SK-N-SH (cell line): ENCODE measurements around the gene PDXDC1. TPM values are rescaled to one million over a fixed set of nuclear protein-coding genes. Genes with fewer than 3 reads are reported as not detected.

Source experiments
- CTCF ChIA-PET: fragments of 300-600, 350-600 bp; formaldehyde crosslinking; extraction: SDS; loops from one replicate; lab custom pipeline; 2021; lab: Yijun Ruan, JAX
- POLR2A ChIA-PET: fragments of 350-600 bp; sonication (Branson Sonifier 250); formaldehyde crosslinking; extraction: SDS; loops from one replicate; lab custom pipeline; 2020; ENCODE audit warnings: antibody characterized with exemption, inconsistent platforms; lab: Yijun Ruan, JAX
- DNase-seq: peaks from one replicate; pipeline ENCODE4 v3.0.0; 2012
- H2AFZ ChIP-seq: fragments of 200-600 bp; sonication (generic); 2 replicates; pipeline ENCODE4 v1.8.1; 2016; ENCODE audit warnings: antibody characterized with exemption, mild to moderate bottlenecking, low read depth
- H3F3A ChIP-seq: fragments of 200-600 bp; sonication (generic); replicated peaks from 2 replicates; pipeline ENCODE3; 2016; ENCODE audit warnings: antibody characterized with exemption, mild to moderate bottlenecking; ENCODE audit not compliant: insufficient read depth
- H3K27ac ChIP-seq, 2 experiments: fragments of 200-500 bp in 1 of 2; fragments of 200-600 bp in 1 of 2; sonication (Bioruptor generic) in 1 of 2; sonication (generic), shearing (Covaris generic) in 1 of 2; 2 replicates each; pipeline versions ENCODE4 v1.5.1 to v1.6.1; 2014 to 2016; ENCODE audit warnings: low read depth in 2 of 2, inconsistent platforms in 1 of 2, low read length in 1 of 2, mild to moderate bottlenecking in 1 of 2, mixed read lengths in 1 of 2
- H3K27me3 ChIP-seq: fragments of 200-600 bp; sonication (generic), shearing (Covaris generic); 2 replicates; pipeline ENCODE4 v1.6.1; 2016; ENCODE audit warnings: mixed run types; ENCODE audit not compliant: insufficient read depth
- H3K36me3 ChIP-seq, 2 experiments: fragments of 200-500 bp in 1 of 2; fragments of 200-600 bp in 1 of 2; sonication (Bioruptor generic) in 1 of 2; sonication (generic) in 1 of 2; replicated peaks in 1 of 2; 2 replicates each; pipeline versions ENCODE3 to v1.5.1; 2014 to 2016; ENCODE audit warnings: low read length in 1 of 2, mild to moderate bottlenecking in 1 of 2; ENCODE audit not compliant: insufficient read depth in 2 of 2, control insufficient read depth in 1 of 2
- H3K4me1 ChIP-seq, 2 experiments: fragments of 200-500 bp in 1 of 2; fragments of 200-600 bp in 1 of 2; sonication (Bioruptor generic) in 1 of 2; sonication (generic), shearing (Covaris generic) in 1 of 2; 2 replicates each; pipeline versions ENCODE4 v1.5.1 to v1.6.1; 2014 to 2016; ENCODE audit warnings: low read depth in 1 of 2, low read length in 1 of 2, mixed run types in 1 of 2; ENCODE audit not compliant: insufficient read depth in 2 of 2, control insufficient read depth in 1 of 2
- H3K4me2 ChIP-seq: fragments of 200-600 bp; sonication (generic), shearing (Covaris generic); 2 replicates; pipeline ENCODE4 v1.6.1; 2017; ENCODE audit warnings: mixed run types
- H3K4me3 ChIP-seq, 2 experiments: fragments of 200-500 bp in 1 of 2; fragments of 200-600 bp in 1 of 2; sonication (Bioruptor generic) in 1 of 2; sonication (generic), shearing (Covaris generic) in 1 of 2; 2 replicates each; pipeline versions ENCODE4 v1.5.1 to v1.8.1; 2014 to 2016; ENCODE audit warnings: low read depth in 2 of 2, inconsistent platforms in 1 of 2, low read length in 1 of 2, mild to moderate bottlenecking in 1 of 2, mixed read lengths in 1 of 2, moderate library complexity in 1 of 2
- H3K79me2 ChIP-seq: fragments of 200-600 bp; sonication (generic); 2 replicates; pipeline ENCODE4 v1.8.1; 2017; ENCODE audit warnings: mild to moderate bottlenecking; ENCODE audit not compliant: insufficient read depth
- H3K9ac ChIP-seq: fragments of 200-600 bp; sonication (generic); 2 replicates; pipeline ENCODE4 v1.6.1; 2017; ENCODE audit warnings: mixed run types
- H3K9me2 ChIP-seq: fragments of 200-600 bp; sonication (generic); 2 replicates; pipeline ENCODE4 v1.6.1; 2017; ENCODE audit warnings: mixed run types
- H3K9me3 ChIP-seq: fragments of 200-600 bp; sonication (generic); 2 replicates; pipeline ENCODE4 v1.6.1; 2017; ENCODE audit warnings: mixed run types, mild to moderate bottlenecking, moderate library complexity
- H4K20me1 ChIP-seq: fragments of 200-600 bp; sonication (generic); 2 replicates; pipeline ENCODE4 v1.6.1; 2017; ENCODE audit warnings: mild to moderate bottlenecking, mixed run types; ENCODE audit not compliant: insufficient read depth
- EP300 ChIP-seq, 2 experiments: IDR thresholded peaks; 2 replicates each; pipeline versions ENCODE4 v1.4.0 to v1.6.1; 2012; ENCODE audit warnings: borderline replicate concordance in 1 of 2, low read depth in 1 of 2, low read length in 1 of 2
- EZH2phosphoT487 ChIP-seq: fragments of 200-600 bp; sonication (generic); IDR thresholded peaks from 2 replicates; pipeline ENCODE4 v1.6.1; 2017; ENCODE audit warnings: low read depth, mixed run types, mild to moderate bottlenecking, antibody characterized with exemption, moderate library complexity, borderline replicate concordance
- FOXJ3 ChIP-seq: sonication (generic); formaldehyde crosslinking; IDR thresholded peaks from 2 replicates; pipeline ENCODE4 v1.5.1; 2020; ENCODE audit warnings: mild to moderate bottlenecking, missing genetic modification reagents
- FOXM1 ChIP-seq: IDR thresholded peaks from 2 replicates; pipeline ENCODE4 v1.4.0; 2012; ENCODE audit warnings: low read depth, mild to moderate bottlenecking
- GABPA ChIP-seq: IDR thresholded peaks from 2 replicates; pipeline ENCODE4 v1.4.0; 2012; ENCODE audit warnings: low read depth, mild to moderate bottlenecking
- GATA2 ChIP-seq: sonication (generic); formaldehyde crosslinking; IDR thresholded peaks from 2 replicates; pipeline ENCODE4 v1.5.0; 2020; ENCODE audit warnings: mild to moderate bottlenecking, missing genetic modification reagents
- JUND ChIP-seq: IDR thresholded peaks from 2 replicates; pipeline ENCODE4 v1.4.0; 2012
- MEF2A ChIP-seq: IDR thresholded peaks from 2 replicates; pipeline ENCODE4 v1.4.0; 2012; ENCODE audit warnings: low read depth, borderline replicate concordance
- MXI1 ChIP-seq: IDR thresholded peaks from 2 replicates; pipeline ENCODE4 v1.6.1; 2012; ENCODE audit warnings: mild to moderate bottlenecking, low read depth, low read length, improper control_type of control experiment
- RFX5 ChIP-seq: IDR thresholded peaks from 2 replicates; pipeline ENCODE4 v1.6.1; 2012; ENCODE audit warnings: mild to moderate bottlenecking, improper control_type of control experiment, low read length
- TEAD4 ChIP-seq: IDR thresholded peaks from 2 replicates; pipeline ENCODE4 v1.4.0; 2012; ENCODE audit warnings: mild to moderate bottlenecking, borderline replicate concordance; ENCODE audit not compliant: insufficient read depth
- YY1 ChIP-seq: IDR thresholded peaks from 2 replicates; pipeline ENCODE4 v1.4.0; 2012; ENCODE audit warnings: low read depth, mild to moderate bottlenecking
- WGBS: methylation state at CpG from one replicate; pipeline ENCODE4 v1.1.6; 2017; ENCODE audit warnings: low lambda C conversion rate; 5-methylcytosine and 5-hydroxymethylcytosine counted together
- polyA plus RNA-seq, 3 experiments: library from polyadenylated mRNA; depleted of rRNA; stranded (reverse); fragments of >200 nt; gene quantifications; 2 replicates each; pipeline ENCODE4 v1.2.3, GENCODE V29; 2012
- TF ChIP-seq, protein P1 (sequence below): fragments of 150-350 bp; IDR thresholded peaks from 2 replicates; pipeline ENCODE4 v1.6.1; 2017; ENCODE audit warnings: antibody characterized with exemption, low read length, low read depth, borderline replicate concordance
- TF ChIP-seq, protein P2 (sequence below): IDR thresholded peaks from 2 replicates; pipeline ENCODE4 v1.4.0; 2012; ENCODE audit warnings: low read depth
- TF ChIP-seq, protein P3 (sequence below): IDR thresholded peaks from 2 replicates; pipeline ENCODE4 v1.4.0; 2012; ENCODE audit warnings: low read depth, borderline replicate concordance

Gene PDXDC1
- polyA plus RNA-seq, 1 of the 3 experiments (the other 2 are of a cell fraction), result 37.4 TPM

DNA sequence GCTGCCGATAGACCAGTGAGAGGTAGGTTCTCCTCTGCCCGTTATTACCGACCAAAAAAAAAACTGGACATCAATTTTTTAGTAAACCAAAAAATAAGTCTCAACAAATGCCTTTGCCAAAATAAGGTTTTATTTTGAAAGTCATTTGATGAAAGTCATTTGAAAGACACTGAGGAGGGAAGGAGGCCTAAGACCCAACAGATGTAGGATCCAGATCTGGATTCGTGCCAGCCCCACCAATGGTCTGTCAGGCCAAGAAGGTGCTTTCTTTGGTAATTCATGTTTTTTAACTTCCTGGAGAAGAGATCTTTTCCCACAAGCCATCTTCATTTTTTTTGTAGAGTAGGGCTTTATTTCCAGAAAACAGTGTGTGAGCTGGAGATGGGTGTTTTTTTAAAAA lies 62.9 kb downstream of the PDXDC1 start (continued):
- no peak for TF ChIP-seq TEAD4
- no peak for TF ChIP-seq RFX5

DNA sequence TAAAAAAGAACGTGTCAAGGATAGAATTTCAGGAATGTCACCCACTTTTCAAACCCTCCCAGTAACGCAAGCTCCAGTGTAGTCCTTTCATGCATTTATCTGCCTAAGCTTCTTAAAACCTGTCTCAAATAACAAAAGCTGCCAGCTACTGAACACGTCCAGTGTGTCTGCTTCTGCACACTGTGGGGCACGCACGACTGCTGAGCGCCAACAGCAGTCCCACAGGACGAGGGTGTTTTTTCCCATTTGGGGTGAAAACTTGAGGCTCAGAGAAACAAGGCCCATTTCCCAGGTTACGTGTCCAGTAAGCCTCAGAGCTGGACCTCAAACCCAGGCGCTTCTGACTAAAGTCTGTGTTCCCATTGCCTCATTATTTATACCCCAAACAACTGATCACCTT lies 63.9 kb downstream of the PDXDC1 start:
- Histone ChIP-seq H3K4me3 (no peak overlapping the region), H4K20me1 (no peaks in the 10 kb centered on the region), H3K4me2 (no peak overlapping the region), H3K79me2 (peaks cover 11% of the 10 kb centered on the region; the same call in 1 of the 2 replicates), H3F3A (peaks cover 4% of the 10 kb centered on the region), H3K27ac (no peak overlapping the region), H3K9me3 (no peaks in the 10 kb centered on the region), H3K4me1 (peaks cover 0 to 5% of the 10 kb centered on the region in 2 experiments; a peak in 2 of 4 replicates), H3K27me3 (no peaks in the 10 kb centered on the region), H3K36me3 (peaks cover 52 to 79% of the 10 kb centered on the region in 2 experiments), H3K9ac (no peak overlapping the region), H3K9me2 (no peaks in the 10 kb centered on the region), H2AFZ (no peak overlapping the region)
- WGBS, result 86% methylated on average over 9 of the region's 9 CpGs
- POLR2A ChIA-PET, result no interaction called here
- TF ChIP-seq GATA2 (CRISPR knock-in tag) (no peak), MXI1 (no peak), FOXJ3 (no peak), FOXM1 (no peak), MEF2A (no peak), EP300 (IDR thresholded peaks at IDR 0.05; ENCODE audit: borderline replicate concordance in 1 of 2, low read depth in 1 of 2, low read length in 1 of 2) (no peak), JUND (no peak), TEAD4 (no peak), GABPA (no peak), YY1 (no peak), EZH2phosphoT487 (no peak)
- TF ChIP-seq, protein P1, sequence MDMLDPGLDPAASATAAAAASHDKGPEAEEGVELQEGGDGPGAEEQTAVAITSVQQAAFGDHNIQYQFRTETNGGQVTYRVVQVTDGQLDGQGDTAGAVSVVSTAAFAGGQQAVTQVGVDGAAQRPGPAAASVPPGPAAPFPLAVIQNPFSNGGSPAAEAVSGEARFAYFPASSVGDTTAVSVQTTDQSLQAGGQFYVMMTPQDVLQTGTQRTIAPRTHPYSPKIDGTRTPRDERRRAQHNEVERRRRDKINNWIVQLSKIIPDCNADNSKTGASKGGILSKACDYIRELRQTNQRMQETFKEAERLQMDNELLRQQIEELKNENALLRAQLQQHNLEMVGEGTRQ, result no peak
- TF ChIP-seq, protein P2, sequence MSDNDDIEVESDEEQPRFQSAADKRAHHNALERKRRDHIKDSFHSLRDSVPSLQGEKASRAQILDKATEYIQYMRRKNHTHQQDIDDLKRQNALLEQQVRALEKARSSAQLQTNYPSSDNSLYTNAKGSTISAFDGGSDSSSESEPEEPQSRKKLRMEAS, result no peak
- TF ChIP-seq, protein P3, sequence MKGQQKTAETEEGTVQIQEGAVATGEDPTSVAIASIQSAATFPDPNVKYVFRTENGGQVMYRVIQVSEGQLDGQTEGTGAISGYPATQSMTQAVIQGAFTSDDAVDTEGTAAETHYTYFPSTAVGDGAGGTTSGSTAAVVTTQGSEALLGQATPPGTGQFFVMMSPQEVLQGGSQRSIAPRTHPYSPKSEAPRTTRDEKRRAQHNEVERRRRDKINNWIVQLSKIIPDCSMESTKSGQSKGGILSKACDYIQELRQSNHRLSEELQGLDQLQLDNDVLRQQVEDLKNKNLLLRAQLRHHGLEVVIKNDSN, result no peak
- DNase-seq, result no peak
- CTCF ChIA-PET, result no interaction called here
